Prostate gland (tissue), 2 donors: ENCODE results near the gene HSD17B14.

ENCODE experiments used
- POLR2A ChIP-seq: fragments of 450-650 bp; IDR thresholded peaks from one replicate; pipeline ENCODE4 v1.6.1; 2016; ENCODE audit warnings: antibody characterized with exemption, mild to moderate bottlenecking
- POLR2AphosphoS5 ChIP-seq: sonication (generic); formaldehyde crosslinking; IDR thresholded peaks from one replicate; pipeline ENCODE4 v1.6.1; 2017; ENCODE audit warnings: antibody characterized with exemption
- TF ChIP-seq, protein P1 (sequence below), 4 experiments: fragments of 200-600 bp in 2 of 4; fragments of 450-650 bp in 2 of 4; sonication (generic) in 2 of 4; IDR thresholded peaks; 1 replicate in 3 of 4; 2 replicates in 1 of 4; pipeline ENCODE4 v1.5.1; 2016 to 2019; ENCODE audit warnings: antibody characterized with exemption in 4 of 4, mild to moderate bottlenecking in 2 of 4, moderate library complexity in 2 of 4

DNA sequence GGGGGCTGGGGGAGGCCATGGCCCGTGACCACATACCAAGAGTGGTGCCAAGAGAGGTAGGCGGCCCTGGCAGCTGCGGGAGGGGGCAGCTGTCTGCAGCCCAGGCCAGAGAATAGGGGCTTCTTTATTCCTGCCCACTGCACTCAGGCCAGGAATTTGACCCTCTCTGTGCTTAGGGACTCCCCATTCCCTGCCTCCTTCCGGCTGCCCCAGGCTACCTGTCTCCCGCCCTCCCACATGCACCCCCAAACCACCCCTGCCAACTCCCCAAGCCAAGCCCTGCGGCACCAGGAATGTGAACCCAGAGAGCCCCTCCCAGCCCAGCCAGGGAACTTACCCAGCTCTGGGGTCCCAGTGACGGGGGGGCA lies 31.4 kb upstream of the HSD17B14 start:
- TF ChIP-seq, protein P1, sequence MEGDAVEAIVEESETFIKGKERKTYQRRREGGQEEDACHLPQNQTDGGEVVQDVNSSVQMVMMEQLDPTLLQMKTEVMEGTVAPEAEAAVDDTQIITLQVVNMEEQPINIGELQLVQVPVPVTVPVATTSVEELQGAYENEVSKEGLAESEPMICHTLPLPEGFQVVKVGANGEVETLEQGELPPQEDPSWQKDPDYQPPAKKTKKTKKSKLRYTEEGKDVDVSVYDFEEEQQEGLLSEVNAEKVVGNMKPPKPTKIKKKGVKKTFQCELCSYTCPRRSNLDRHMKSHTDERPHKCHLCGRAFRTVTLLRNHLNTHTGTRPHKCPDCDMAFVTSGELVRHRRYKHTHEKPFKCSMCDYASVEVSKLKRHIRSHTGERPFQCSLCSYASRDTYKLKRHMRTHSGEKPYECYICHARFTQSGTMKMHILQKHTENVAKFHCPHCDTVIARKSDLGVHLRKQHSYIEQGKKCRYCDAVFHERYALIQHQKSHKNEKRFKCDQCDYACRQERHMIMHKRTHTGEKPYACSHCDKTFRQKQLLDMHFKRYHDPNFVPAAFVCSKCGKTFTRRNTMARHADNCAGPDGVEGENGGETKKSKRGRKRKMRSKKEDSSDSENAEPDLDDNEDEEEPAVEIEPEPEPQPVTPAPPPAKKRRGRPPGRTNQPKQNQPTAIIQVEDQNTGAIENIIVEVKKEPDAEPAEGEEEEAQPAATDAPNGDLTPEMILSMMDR (IDR thresholded peaks at IDR 0.05): no peak
- no peak for TF ChIP-seq POLR2A
- TF ChIP-seq POLR2AphosphoS5: no peak
